GM18526 (cell line): Measurements from ENCODE around the gene CCDC57.

Experiments used
- POLR2A ChIP-seq: IDR thresholded peaks from 3 replicates; pipeline ENCODE4 v1.6.1; 2011; ENCODE audit not compliant: insufficient read length; ENCODE audit errors: extremely low read depth

CCDC57 gene

GRCh38 chr17:82205720-82206508, 6.7 kb downstream of the CCDC57 start:
- peak; percentile 74 for TF ChIP-seq POLR2A

DNA sequence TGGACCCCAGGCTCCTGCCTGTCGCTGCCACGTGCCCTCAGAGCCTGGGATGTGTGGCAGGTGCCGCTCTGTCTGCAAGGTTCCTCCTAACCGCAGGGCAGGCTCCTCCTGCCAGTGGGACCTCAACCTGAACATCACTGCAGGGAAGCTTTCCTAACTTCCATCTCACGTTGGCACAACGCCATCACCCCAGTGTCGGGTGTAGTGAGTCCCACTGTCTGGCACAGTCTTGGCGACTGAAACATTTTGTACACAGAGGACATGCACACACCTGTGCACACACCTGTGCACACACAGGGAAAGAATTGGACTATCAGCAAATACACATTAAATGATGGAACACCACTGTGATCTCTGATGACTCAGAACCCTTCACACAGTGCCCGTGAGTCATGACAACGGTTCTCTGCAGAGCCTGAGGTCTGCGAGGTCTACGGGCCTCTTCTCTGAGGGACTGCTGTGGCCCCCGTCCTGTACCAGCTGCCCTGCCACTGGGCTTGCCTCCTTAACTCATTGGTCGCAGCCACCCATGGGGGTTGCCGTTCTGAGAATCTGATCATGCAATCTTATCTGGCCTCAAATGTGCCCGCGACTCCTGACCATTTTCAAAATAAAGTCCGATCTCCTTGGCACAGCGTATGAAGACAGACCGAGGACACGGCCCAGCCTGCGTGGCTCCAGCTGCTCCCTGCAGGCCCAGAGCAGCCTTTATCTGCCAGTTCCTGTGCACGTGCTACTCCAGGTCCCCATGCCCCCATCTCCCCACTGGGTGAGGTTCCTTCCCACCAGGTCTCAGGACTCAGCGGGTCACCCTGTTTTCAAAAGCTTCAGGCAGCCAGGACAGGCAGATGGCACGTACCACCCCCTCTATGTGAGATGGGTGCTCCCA, 7.6 kb downstream of the CCDC57 start:
- no peak for TF ChIP-seq POLR2A

- TF ChIP-seq POLR2A: no peak
Measured at GRCh38 chr17:82203920-82204319, 8.7 kb downstream of the CCDC57 start.

- no peak for TF ChIP-seq POLR2A
Measured at GRCh38 chr17:82202981-82203380, 9.7 kb downstream of the CCDC57 start.

GRCh38 chr17:82201498-82201910, 11.1 kb downstream of the CCDC57 start:
- TF ChIP-seq POLR2A: no peak

- TF ChIP-seq POLR2A: no peak
Measured at GRCh38 chr17:82200743-82201497, 11.7 kb downstream of the CCDC57 start.

GRCh38 chr17:82200135-82200534, 12.5 kb downstream of the CCDC57 start:
- no peak for TF ChIP-seq POLR2A

- no peak for TF ChIP-seq POLR2A
Measured at GRCh38 chr17:82199496-82199895, 13.1 kb downstream of the CCDC57 start.

DNA sequence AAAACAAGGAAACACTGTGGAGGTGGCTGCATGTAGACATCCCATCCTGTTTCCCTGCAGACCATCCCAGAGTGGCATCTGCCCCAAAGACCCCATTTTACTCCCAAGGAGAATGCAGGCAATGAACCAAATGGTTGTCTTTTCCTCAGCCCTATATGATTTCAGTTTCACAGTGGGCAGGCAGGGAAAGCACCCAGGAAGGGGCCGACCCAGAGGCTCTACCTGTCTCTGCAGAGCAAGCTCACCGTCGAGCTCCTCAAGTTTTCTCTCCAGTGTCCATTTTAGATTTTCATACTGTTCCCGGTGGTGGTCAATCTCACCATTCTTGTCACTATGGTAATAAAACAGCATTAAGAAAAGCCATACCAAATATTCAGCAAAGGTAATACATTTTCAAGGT, 14.6 kb downstream of the CCDC57 start:
- TF ChIP-seq POLR2A: no peak

GRCh38 chr17:82195675-82196672, 16.7 kb downstream of the CCDC57 start:
- TF ChIP-seq POLR2A: no peak

DNA sequence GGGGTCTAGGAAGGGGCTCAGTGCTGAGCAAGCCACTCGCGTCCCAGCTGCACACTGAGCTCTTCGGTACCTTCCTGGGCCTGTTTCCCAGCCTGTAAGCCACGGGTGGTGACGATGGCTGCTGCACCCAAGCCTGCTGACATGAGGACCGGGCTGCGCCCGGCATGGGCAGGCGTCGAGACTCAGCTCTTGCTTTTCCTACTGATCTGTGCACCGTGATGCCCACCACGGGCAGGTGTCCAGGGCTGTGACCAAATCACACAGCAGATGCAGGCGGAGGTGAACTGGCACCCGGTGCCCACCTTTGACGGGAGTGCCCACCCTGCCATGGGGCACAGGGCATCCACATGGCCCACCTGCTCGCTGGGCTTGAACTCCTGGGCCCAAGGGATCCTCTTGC, 17.9 kb downstream of the CCDC57 start:
- TF ChIP-seq POLR2A: no peak

GRCh38 chr17:82193520-82194220, 19.0 kb downstream of the CCDC57 start:
- TF ChIP-seq POLR2A: no peak
